KMS-11 (cell line): ENCODE data around the gene KBTBD4.

Experiments
- H2AFZ ChIP-seq: fragments of 200-600 bp; sonication (generic); 2 replicates; pipeline ENCODE4 v1.6.1; 2016; ENCODE audit warnings: antibody characterized with exemption, mixed run types, low read depth
- H3K27ac ChIP-seq: fragments of 200-600 bp; sonication (generic); 2 replicates; pipeline ENCODE4 v1.6.1; 2016; ENCODE audit warnings: mild to moderate bottlenecking, mixed run types
- H3K27me3 ChIP-seq: fragments of 200-600 bp; sonication (generic); 2 replicates; pipeline ENCODE4 v1.6.1; 2017; ENCODE audit warnings: mild to moderate bottlenecking, low read depth, mixed run types, moderate library complexity; ENCODE audit not compliant: insufficient read depth
- H3K36me3 ChIP-seq: fragments of 200-600 bp; sonication (generic); 2 replicates; pipeline ENCODE4 v1.6.1; 2017; ENCODE audit warnings: mild to moderate bottlenecking, mixed run types; ENCODE audit not compliant: insufficient read depth
- H3K4me1 ChIP-seq: fragments of 200-600 bp; sonication (generic); 2 replicates; pipeline ENCODE4 v1.6.1; 2016; ENCODE audit warnings: mild to moderate bottlenecking, low read depth, mixed run types; ENCODE audit not compliant: poor library complexity, severe bottlenecking
- H3K4me2 ChIP-seq: fragments of 200-600 bp; sonication (generic); 2 replicates; pipeline ENCODE4 v1.7.0; 2016; ENCODE audit warnings: mild to moderate bottlenecking, mixed run types
- H3K4me3 ChIP-seq: fragments of 200-600 bp; sonication (generic); IDR thresholded peaks from 2 replicates; pipeline ENCODE4 v1.6.1; 2017; ENCODE audit warnings: low read depth, low read length, mixed read lengths; ENCODE audit not compliant: insufficient read depth
- H3K79me2 ChIP-seq: fragments of 200-600 bp; sonication (generic); 2 replicates; pipeline ENCODE4 v1.6.1; 2016; ENCODE audit warnings: low read depth, mixed run types; ENCODE audit not compliant: insufficient read depth
- H3K9ac ChIP-seq: fragments of 200-600 bp; sonication (generic); 2 replicates; pipeline ENCODE4 v1.6.1; 2016; ENCODE audit warnings: mild to moderate bottlenecking, mixed run types
- H4K20me1 ChIP-seq: fragments of 200-600 bp; sonication (generic); 2 replicates; pipeline ENCODE4 v1.6.1; 2016; ENCODE audit warnings: mild to moderate bottlenecking, mixed run types; ENCODE audit not compliant: insufficient read depth
- CTCF ChIP-seq: fragments of 200-600 bp; sonication (generic); conservative IDR thresholded peaks from 2 replicates; pipeline ENCODE4 v1.6.1; 2017; ENCODE audit warnings: low read depth, mild to moderate bottlenecking, antibody characterized with exemption, low read length, moderate library complexity, mixed read lengths

The KBTBD4 gene

GRCh38 chr11:47587723-47588326 is 9.1 kb upstream of the KBTBD4 start:
- H3K36me3 ChIP-seq, result no peaks in the 10 kb centered on the region
- H3K4me2 ChIP-seq, result no peak overlapping the region
- no peaks in the 10 kb centered on the region for H4K20me1 ChIP-seq
- no peak overlapping the region for H3K9ac ChIP-seq
- H3K27me3 ChIP-seq, result no peaks in the 10 kb centered on the region
- H3K4me1 ChIP-seq, result no peaks in the 10 kb centered on the region
- no peak for TF ChIP-seq CTCF
- H3K4me3 ChIP-seq, result no peak overlapping the region
- H3K27ac ChIP-seq, result no peak overlapping the region
- H2AFZ ChIP-seq, result no peak overlapping the region
- no peaks in the 10 kb centered on the region for H3K79me2 ChIP-seq

GRCh38 chr11:47587039-47587716 is 8.4 kb upstream of the KBTBD4 start:
- TF ChIP-seq CTCF, result no peak
- Histone ChIP-seq H3K4me2 (no peak overlapping the region), H3K36me3 (no peaks in the 10 kb centered on the region), H3K4me3 (no peak overlapping the region), H4K20me1 (no peaks in the 10 kb centered on the region), H3K4me1 (no peaks in the 10 kb centered on the region), H3K27me3 (no peaks in the 10 kb centered on the region), H3K9ac (no peak overlapping the region), H3K27ac (no peak overlapping the region), H3K79me2 (no peaks in the 10 kb centered on the region), H2AFZ (no peak overlapping the region)

- H2AFZ ChIP-seq, result no peak within 1 kb of the TSS
- no peaks in the 10 kb centered on the region for H3K4me1 ChIP-seq
- H3K9ac ChIP-seq, result no peak within 1 kb of the TSS
- peaks cover 5% of the 10 kb centered on the region; the same call in 1 of the 2 replicates for H3K79me2 ChIP-seq
- no peak within 1 kb of the TSS for H3K4me3 ChIP-seq
- no peak within 1 kb of the TSS for H3K27ac ChIP-seq
- H3K27me3 ChIP-seq, result no peaks in the 10 kb centered on the region
- TF ChIP-seq CTCF, result no peak
- no peaks in the 10 kb centered on the region for H4K20me1 ChIP-seq
- no peak within 1 kb of the TSS for H3K4me2 ChIP-seq
- H3K36me3 ChIP-seq, result no peaks in the 10 kb centered on the region; the same call in 1 of the 2 replicates
These were observed 7.5 kb upstream of the KBTBD4 start, which contains the start of gene FAM180B for GRCh38 chr11:47586098-47586855. Gene FAM180B, plus strand, starts transcription at chr11:47586678. Its CDS starts 91 bp downstream, at chr11:47586769.

GRCh38 chr11:47583844-47584243 is 5.1 kb upstream of the KBTBD4 start:
- Histone ChIP-seq H3K27ac (no peak overlapping the region), H3K4me2 (no peak overlapping the region), H3K9ac (no peak overlapping the region), H2AFZ (no peak overlapping the region), H3K27me3 (no peaks in the 10 kb centered on the region), H4K20me1 (no peaks in the 10 kb centered on the region), H3K4me3 (no peak overlapping the region), H3K36me3 (no peaks in the 10 kb centered on the region; the same call in 1 of the 2 replicates), H3K79me2 (peaks cover 30% of the 10 kb centered on the region), H3K4me1 (peaks cover 12% of the 10 kb centered on the region)
- TF ChIP-seq CTCF, result no peak
